Thyroid gland (tissue), 4 donors: Measurements from ENCODE around the gene RAP1GAP2.

ENCODE experiments used
- POLR2A ChIP-seq, 2 donors: fragments of 450-650 bp; IDR thresholded peaks; one replicate each; pipeline ENCODE4 v1.6.1; 2017; ENCODE audit warnings: antibody characterized with exemption in 2 of 2, mild to moderate bottlenecking in 2 of 2, moderate library complexity in 1 of 2
- TF ChIP-seq, protein P1 (sequence below), 6 experiments: fragments of 200-600 bp in 3 of 6; fragments of 450-650 bp in 3 of 6; sonication (generic) in 3 of 6; IDR thresholded peaks; one replicate each; pipeline ENCODE4 v1.5.1; 2016 to 2019; ENCODE audit warnings: antibody characterized with exemption in 6 of 6, mild to moderate bottlenecking in 2 of 6, inconsistent platforms in 1 of 6, moderate library complexity in 1 of 6

DNA sequence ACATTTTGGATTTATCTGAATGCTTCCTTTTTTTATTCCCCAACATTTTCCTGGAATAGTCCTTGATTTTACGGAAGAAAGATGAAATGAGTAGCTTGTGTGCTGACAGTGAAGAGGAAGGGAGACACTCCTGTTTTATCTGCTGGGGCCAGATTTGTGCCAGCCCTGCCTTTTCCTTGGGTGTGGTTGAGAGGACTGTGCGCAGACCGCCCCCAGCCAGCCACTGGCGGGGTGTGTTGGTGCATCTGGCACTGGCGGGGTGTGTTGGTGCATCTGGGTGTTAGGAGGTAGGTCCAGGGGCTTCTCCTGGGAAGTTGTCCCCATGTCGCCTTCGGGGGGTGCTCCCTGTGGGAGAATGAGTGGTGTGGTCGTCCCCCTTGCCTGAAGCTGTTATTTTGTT is 39.5 kb downstream of the RAP1GAP2 start:
- TF ChIP-seq POLR2A (IDR thresholded peaks at IDR 0.05), result no peak
- TF ChIP-seq, protein P1, sequence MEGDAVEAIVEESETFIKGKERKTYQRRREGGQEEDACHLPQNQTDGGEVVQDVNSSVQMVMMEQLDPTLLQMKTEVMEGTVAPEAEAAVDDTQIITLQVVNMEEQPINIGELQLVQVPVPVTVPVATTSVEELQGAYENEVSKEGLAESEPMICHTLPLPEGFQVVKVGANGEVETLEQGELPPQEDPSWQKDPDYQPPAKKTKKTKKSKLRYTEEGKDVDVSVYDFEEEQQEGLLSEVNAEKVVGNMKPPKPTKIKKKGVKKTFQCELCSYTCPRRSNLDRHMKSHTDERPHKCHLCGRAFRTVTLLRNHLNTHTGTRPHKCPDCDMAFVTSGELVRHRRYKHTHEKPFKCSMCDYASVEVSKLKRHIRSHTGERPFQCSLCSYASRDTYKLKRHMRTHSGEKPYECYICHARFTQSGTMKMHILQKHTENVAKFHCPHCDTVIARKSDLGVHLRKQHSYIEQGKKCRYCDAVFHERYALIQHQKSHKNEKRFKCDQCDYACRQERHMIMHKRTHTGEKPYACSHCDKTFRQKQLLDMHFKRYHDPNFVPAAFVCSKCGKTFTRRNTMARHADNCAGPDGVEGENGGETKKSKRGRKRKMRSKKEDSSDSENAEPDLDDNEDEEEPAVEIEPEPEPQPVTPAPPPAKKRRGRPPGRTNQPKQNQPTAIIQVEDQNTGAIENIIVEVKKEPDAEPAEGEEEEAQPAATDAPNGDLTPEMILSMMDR (IDR thresholded peaks at IDR 0.05), result no peak
